ENCODE measurements around the gene ROCK2. TPM values are rescaled to one million over a fixed set of nuclear protein-coding genes. Genes with fewer than 3 reads are reported as not detected.

The ROCK2 gene
- total RNA-seq, 1 donor from 2014 or later = 45.4 TPM

GRCh38 chr2:11160731-11161455 is 183.5 kb downstream of the ROCK2 start:
- H3K27me3 Mint-ChIP-seq (ENCODE audit: low read depth) = peaks cover 19% of the 10 kb centered on the region
- H3K27ac Mint-ChIP-seq = no peak overlapping the region
- no peaks in the 10 kb centered on the region for H3K36me3 Mint-ChIP-seq
- H3K4me3 Mint-ChIP-seq = no peak overlapping the region
- peaks cover 3% of the 10 kb centered on the region for H3K4me1 Mint-ChIP-seq
- no peaks in the 10 kb centered on the region for H3K9me3 Mint-ChIP-seq
- no peak for TF ChIP-seq CTCF (IDR thresholded peaks at IDR 0.05; ENCODE audit: unreplicated experiment)
- peak in 1 of 2 experiments; percentile 21 for DNase-seq (ENCODE audit: low spot score in 2 of 2, unreplicated experiment in 2 of 2)

DNA sequence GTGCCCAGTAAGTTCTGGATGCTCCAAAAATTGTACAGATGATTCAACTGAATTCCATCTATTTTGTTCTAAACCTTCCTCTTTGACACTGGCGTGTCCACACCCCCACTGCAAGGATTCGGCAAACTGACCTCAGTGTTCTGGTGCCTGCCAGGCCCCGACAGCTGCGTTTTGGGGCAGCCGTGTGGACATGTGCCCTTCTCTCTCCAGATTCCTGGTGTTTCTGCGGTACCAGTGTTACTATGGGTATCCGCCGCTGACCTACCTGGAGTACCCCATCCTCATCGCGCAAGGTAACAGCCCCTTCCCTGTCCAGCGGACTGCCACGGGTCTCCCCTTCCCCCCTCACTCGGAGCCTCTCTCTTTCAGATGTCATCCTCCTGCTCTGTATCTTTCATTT is 184.2 kb downstream of the ROCK2 start:
- Mint-ChIP-seq H3K4me3 (no peak overlapping the region), H3K4me1 (peaks cover 5% of the 10 kb centered on the region), H3K36me3 (no peaks in the 10 kb centered on the region), H3K27ac (no peak overlapping the region), H3K9me3 (no peaks in the 10 kb centered on the region), H3K27me3 (ENCODE audit: low read depth) (peaks cover 20% of the 10 kb centered on the region)
- TF ChIP-seq CTCF (IDR thresholded peaks at IDR 0.05; ENCODE audit: unreplicated experiment) = no peak
- DNase-seq (ENCODE audit: low spot score in 2 of 2, unreplicated experiment in 2 of 2) = no peak

- H3K27me3 Mint-ChIP-seq (ENCODE audit: low read depth) = peaks cover 20% of the 10 kb centered on the region
- H3K9me3 Mint-ChIP-seq = no peaks in the 10 kb centered on the region
- no peaks in the 10 kb centered on the region for H3K36me3 Mint-ChIP-seq
- no peak overlapping the region for H3K4me3 Mint-ChIP-seq
- H3K27ac Mint-ChIP-seq = no peak overlapping the region
- no peak for TF ChIP-seq CTCF (IDR thresholded peaks at IDR 0.05; ENCODE audit: unreplicated experiment)
- DNase-seq (ENCODE audit: low spot score in 2 of 2, unreplicated experiment in 2 of 2) = peak in 1 of 2 experiments; percentile 28
- H3K4me1 Mint-ChIP-seq = peaks cover 5% of the 10 kb centered on the region
Observed at GRCh38 chr2:11159574-11160170, 184.8 kb downstream of the ROCK2 start.

DNA sequence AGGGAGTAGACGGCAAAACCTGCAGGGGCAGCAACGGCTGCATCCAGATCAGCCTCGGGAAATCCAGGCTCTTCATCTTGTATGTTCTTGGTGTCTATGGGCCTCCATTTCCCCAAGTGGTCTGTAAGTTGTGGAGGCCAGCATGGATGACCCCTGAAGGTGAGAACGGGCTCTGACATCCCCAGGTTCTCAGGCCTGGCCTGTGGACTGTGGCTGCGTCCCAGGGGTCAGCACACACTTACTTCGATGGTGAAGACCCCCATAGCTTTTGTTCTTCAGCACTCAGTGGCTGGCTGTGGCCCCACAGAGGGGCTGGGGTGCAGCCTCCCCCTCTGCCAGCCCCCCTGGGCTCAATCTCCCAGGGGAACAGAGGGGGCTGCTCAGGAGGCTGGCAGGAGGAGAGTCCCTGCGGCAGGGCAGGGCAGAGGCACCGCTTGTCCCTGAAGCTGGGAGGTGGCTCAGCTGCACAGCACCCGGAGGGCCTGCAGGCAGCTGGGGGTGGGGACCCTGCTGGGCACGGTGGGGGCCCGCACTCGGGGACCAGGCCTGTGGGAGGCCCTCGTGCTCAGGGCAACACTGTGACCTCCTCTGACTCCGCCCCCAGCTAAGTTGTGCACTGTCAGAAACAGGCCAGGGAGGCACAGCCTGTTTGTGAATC is 185.4 kb downstream of the ROCK2 start:
- peaks cover 5% of the 10 kb centered on the region for H3K4me1 Mint-ChIP-seq
- no peak overlapping the region for H3K4me3 Mint-ChIP-seq
- no peaks in the 10 kb centered on the region for H3K9me3 Mint-ChIP-seq
- H3K27ac Mint-ChIP-seq = no peak overlapping the region
- DNase-seq (ENCODE audit: low spot score in 2 of 2, unreplicated experiment in 2 of 2) = no peak
- H3K27me3 Mint-ChIP-seq (ENCODE audit: low read depth) = peaks cover 23% of the 10 kb centered on the region
- no peak for TF ChIP-seq CTCF (IDR thresholded peaks at IDR 0.05; ENCODE audit: unreplicated experiment)
- H3K36me3 Mint-ChIP-seq = no peaks in the 10 kb centered on the region

- Mint-ChIP-seq H3K4me3 (no peak overlapping the region), H3K9me3 (no peaks in the 10 kb centered on the region), H3K4me1 (peaks cover 5% of the 10 kb centered on the region), H3K27ac (no peak overlapping the region), H3K27me3 (ENCODE audit: low read depth) (peaks cover 31% of the 10 kb centered on the region), H3K36me3 (no peaks in the 10 kb centered on the region)
- no peak for DNase-seq (ENCODE audit: low spot score in 2 of 2, unreplicated experiment in 2 of 2)
- no peak for TF ChIP-seq CTCF (IDR thresholded peaks at IDR 0.05; ENCODE audit: unreplicated experiment)
Observed at GRCh38 chr2:11157731-11158130, 186.7 kb downstream of the ROCK2 start.

Measured in mesothelial cell of epicardium (in vitro differentiated cells).